GM19397 (cell line): ENCODE results near the gene ICAM2.
A peak's percentile ranks its signal among the peaks of the same experiment; 100 is the strongest.
"Not testable (repeated sequence)": the region's sequence is repeated elsewhere in the genome, so short reads cannot be mapped to it uniquely, and the experiment has no call there.

Experiments
- ATAC-seq: cut with Tn5 transposase; IDR thresholded peaks from one replicate; pipeline ENCODE4 v1.9.1; 2021; ENCODE audit warnings: mild to moderate bottlenecking, moderate library complexity; ENCODE audit not compliant: unreplicated experiment

The ICAM2 gene

GRCh38 chr17:63998050-63998720 lies 22.2 kb downstream of the ICAM2 start, which contains the start of gene PRR29:
PRR29 (plus strand) TSS chr17:63998351; CDS start chr17:63998365, 14 bp downstream.
- ATAC-seq, result peak; percentile 60

GRCh38 chr17:63997341-63998048 lies 22.9 kb downstream of the ICAM2 start:
- ATAC-seq, result no peak

DNA sequence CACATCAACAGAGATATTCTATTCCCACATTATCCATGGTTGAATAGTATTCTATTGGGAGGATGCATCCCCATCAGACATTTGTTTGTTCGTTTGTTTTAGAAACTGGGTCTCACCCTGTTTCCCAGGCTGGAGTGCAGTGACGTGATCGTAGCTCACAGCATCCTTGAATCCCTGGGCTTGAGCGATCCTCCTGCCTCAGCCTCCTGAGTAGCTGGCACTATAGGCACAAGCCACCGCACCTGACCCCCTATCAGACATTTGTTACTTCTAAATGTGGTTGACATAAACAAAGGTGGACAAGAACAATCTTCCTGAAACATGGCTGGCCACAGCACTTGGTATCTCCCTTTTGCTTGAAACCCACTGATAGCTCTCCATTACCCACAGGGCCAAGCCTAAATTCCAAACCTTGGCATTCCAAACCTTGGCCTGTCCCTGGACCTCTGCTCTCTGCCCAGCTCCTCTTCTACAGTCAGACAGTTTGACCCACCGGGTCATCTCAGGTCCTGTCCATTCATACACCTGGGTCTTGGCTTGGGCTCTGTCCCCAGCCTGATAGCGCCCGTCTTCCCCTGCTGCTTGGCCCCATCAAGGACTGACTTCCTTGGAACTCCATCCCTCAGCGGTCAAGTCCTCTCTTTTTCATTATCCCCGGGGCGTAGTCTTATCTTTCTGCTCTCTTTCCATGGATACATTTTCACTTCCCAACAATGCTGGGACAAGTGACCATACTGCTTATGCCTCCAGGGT lies 23.8 kb downstream of the ICAM2 start:
- ATAC-seq, result no peak

GRCh38 chr17:63995626-63996025 lies 24.8 kb downstream of the ICAM2 start:
- ATAC-seq, result no peak

DNA sequence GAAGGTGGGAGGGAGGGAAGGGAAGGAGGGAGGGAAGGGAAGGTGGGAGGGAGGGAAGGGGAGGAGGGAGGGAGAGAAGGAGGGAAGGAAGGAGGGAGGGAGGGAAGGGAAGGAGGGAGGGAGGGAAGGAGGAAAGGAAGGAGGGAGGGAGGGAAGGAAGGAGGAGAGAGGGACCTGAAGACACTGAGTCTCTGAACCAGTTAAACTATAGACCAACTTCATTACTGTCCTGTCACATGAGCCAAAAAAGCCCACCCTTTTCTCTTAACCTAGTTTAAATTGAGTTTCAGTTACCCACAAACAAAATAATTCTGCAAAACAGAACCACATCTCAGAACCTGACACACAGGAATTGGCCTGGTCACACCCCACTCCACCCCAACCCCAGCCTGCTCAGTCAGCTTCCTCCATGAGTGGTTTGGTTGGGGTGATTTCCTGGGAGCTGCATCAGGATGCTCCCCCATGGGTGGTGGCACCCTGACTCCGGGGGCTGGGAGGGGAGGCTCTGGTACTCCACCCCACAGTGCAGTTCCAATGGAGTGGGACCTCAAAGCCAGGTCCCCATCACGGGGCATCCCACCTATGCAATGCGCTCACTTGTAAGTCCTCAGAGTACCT lies 27.0 kb downstream of the ICAM2 start:
- no peak for ATAC-seq

DNA sequence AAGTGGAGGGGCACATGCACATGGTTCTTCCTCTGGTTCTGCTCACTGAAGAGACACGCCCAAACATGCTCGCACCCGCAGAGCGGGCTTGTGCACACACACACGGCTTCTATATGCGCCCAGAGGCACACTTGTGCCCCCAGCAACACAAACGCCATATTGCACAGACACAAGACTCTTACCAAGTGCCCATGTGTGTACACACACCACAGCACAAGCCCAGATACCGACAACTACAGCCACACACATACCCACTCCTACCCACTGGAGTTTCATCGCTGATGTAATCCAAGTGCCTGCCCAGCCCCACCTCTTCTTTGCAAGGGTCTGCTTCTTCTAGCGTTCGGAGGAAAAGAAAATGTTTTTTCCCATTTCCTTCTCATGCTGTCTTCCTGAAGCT lies 28.8 kb downstream of the ICAM2 start:
- ATAC-seq, result no peak

DNA sequence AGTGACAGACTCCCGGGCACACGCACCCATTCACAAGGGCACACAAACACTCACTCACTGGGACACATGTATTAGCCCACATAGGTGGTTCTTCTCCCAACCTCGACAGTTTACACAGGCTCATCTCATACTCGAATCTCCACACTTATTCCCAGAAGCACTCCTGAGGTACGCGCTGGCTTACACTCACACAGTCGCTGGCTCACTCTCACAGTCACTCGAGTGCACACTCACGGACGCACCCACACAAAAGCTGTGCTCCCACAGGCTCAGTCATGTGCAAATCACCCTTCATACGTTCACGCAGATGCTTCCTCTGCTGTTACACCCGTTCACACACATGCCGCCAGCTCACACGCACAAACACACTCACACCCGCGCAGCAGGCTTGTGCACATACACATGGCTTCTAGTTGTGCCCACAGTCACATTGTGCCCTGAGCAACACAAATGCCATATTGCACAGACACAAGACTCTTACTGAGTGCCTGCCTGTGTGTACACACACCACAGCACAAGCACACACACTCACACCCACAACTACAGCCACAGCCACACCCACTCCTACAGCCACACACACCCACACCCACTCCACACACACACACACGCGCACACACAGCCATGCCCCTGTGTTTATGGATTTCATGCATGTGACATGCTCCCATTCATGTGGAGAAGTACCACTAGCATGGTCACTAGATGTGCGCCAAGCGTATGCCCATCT lies 30.6 kb downstream of the ICAM2 start:
- no peak for ATAC-seq

- no peak for ATAC-seq
Observed at GRCh38 chr17:63988741-63989621, 31.5 kb downstream of the ICAM2 start.

DNA sequence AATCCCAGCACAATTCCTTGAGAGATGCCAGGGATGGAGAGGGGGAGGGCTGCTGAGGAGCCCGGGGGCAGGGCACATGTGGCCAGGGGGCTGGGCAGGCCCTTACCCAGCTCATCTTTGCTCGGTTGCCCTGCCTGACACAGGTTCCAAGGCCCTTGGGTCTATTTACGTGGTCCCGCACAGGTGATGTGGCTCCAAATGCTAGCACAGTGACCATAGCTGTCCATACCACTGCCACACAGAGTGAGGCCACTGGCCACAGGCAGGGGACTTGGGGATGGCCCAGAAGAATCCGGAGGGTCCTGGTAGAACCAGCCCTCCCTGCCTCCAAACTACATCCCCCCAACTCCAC lies 32.3 kb downstream of the ICAM2 start:
- no peak for ATAC-seq

DNA sequence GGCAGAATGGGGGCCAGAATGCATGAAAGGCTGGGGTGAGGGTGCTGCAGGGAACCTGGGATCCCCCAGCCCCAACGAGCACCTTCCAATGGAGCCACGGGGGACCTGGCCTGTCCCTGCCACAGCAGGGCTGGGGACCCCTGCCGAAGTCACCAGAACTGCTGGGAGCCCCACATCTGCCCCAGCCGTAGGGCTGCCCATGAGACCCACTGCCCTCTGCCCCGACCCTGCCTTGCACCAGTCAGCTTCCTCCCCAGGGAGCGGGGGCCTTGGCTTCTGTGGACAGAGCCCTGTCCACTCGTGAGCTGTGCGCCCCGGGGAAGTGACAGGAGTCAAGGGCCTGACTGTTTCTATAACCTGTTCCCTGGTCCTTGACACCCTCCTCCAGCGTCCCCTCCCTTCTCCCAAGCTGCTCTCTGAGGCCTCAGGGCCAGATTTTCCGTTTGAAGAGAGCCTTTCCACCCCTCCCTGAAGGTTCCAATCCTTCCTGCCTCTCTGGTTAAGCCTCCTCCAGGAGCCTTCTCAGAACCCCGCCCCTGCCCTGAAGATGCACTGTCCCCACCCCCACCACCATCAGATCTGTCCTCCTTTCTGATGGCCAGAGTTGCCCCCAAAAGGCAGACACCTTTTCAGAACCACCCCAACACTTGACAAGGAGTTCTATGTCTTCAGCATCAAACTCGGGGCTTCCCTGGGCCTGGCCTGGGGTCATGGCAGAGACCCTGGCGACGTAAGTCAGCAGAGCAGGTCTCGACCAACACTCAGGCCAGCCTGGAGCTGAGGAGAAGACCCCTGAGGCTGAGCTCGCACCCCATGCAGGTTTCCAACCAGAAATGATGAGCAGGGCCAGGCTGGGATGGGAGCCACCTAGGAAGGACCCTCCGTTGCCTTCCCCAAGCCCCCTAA lies 33.0 kb downstream of the ICAM2 start:
- ATAC-seq, result no peak

GRCh38 chr17:63986821-63987220 lies 33.6 kb downstream of the ICAM2 start:
- ATAC-seq, result no peak

- ATAC-seq, result no peak
Observed at GRCh38 chr17:63985387-63986140, 34.9 kb downstream of the ICAM2 start.

- ATAC-seq, result no peak
Observed at GRCh38 chr17:63984651-63985386, 35.6 kb downstream of the ICAM2 start.

GRCh38 chr17:63984236-63984635 lies 36.2 kb downstream of the ICAM2 start:
- ATAC-seq, result no peak

- ATAC-seq, result no peak
Observed at GRCh38 chr17:63983320-63983719, 37.1 kb downstream of the ICAM2 start.

DNA sequence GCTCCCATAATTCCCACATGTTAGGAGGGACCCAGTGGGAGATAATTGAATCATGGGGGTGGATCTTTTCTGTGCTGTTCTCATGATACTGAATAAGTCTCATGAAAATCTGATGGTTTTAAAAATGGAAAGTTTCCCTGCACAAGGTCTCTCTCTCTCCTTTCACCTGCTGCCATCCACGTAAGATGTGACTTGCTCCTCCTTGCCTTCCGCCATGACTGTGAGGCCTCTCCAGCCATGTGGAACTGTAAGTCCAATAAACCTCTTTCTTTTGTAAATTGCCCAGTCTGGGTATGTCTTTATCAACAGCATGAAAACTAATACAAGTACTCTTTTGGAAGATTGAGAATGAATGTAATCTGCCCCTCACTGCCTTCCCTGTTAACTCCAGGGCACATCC lies 37.8 kb downstream of the ICAM2 start:
- not testable (repeated sequence) for ATAC-seq
